HG03460 (cell line): ENCODE data around the gene TACC2.

ENCODE experiments used
- ATAC-seq: cut with Tn5 transposase; IDR thresholded peaks from one replicate; pipeline ENCODE4 v1.9.1; 2021; ENCODE audit not compliant: unreplicated experiment

TACC2 gene

DNA sequence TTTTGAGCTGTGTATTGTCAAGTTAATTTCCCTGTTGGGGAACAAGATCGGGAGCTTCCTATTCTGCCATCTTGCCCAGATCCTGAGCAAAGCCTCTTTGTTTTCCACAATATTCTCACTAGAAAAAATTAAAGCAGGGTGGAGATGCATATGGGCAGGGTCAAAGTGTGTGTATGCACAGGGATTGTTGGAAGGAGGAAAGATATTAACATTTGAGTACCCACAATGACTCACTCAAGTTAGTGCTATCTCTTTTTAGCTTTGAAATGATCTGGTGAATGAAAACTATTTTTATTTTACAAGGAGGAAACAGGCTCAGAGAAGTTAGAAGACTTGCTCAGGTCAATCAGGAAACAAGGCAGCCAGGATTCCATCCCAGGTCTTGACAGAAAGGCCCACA lies 275.5 kb downstream of the TACC2 start:
- ATAC-seq, result no peak

DNA sequence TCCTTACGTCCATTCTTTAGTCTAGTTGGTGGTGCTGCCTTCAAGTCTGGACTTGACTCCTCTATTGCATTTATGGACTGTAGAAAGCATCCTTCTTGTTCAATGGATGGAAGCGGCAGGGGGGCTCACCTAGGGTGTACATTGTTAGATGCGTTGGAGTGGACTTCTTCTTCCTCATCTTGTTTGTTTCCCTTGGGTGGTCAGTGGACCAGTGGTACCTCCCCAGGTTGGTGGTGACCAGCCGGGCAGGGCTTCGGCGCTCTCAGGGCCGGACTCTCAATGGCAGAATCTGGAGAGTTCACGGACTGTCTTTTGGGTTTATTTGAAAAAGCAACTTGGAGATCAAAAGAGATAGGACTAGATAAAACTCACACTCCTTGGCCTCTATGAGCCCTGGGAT lies 276.0 kb downstream of the TACC2 start:
- no peak for ATAC-seq

DNA sequence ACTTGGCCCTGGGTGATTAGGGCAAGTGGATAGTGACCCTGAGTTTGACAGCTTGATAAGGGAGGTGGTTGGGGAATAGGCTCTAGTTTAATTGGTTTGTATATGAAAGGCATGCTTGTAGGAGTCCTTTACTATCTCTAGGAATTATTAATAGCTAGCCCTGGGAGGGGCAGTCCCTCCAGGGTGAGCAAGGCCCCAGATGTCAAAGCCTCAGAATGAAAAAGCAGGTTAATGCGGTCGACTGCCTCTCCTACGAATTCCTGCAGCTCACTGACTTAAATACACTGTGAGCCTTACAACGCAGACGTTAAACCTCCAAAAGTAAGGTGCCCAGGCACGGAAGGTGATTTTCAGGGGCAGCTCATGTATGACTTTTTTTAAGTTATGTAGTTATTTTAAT lies 276.9 kb downstream of the TACC2 start:
- no peak for ATAC-seq

DNA sequence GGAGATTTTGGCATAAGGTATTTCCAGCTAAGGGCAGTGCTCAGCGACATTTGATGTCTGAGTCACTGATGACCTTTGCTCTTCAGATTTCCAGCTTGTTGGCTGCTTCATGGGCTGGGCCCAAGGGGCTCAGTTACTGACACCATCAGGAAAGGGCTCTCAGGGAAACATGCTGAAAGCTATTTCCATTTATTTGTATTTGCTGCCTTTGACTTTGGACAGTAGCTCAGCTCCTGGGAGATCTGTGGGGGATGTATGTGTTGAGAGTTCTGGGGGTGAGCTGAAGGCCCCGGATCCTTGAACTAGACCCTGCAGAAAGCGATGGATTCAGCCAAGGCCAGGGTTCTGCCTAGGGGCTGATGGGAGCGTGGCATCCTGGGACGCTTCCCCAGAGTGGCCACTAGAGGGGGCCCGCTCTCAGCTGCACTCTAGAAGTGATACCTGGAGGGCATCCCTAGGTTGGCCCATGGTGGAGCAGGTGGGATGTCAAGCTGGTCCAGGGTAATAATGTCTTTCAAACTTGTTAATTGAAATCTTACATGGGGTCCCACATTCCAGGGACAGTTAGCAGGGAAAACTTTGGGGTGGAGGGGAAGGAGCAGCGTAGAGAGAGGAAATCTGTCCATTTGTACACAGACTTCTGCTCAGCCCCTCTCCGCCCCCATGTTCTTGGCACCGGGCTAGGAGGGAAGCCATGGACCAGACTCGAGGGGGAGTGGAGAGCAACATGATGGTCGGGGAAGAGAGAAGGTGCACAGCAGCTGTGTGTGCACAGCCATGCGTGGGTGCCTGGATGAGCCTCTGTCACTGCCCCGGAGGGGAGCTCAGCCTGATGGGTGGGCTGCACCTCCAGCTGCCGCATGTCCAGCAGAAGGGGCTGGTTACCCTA lies 279.1 kb downstream of the TACC2 start:
- peak; percentile 90 for ATAC-seq

DNA sequence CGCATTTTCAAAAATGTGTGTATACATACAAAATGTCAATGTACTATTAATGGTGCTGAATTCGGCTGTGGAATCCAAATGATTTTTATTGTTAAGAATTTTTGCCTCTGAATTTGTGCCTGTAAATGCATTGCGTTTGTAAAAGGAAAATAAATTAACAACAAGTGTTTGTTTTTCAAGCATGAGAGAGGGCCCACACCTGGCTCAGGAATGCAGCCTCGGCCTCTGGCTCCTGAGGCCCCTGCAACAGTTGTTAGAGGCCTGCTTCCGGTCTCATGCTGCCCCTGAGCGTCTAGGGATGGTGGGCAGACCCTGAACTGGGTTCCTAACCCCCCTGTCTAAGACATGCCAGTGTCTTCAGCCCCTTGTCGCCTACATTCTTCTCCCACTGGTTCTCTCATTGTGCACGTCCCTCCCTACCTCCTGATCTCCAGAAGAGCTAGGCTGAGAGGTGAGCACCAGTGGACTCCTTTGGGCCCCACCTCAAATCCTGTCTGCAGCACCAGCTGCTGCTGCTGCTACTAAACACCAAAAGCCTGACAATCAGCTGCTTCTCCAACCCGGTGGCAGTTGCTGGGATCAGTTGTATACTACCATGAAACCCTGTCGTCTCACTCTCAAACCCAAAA lies 280.2 kb downstream of the TACC2 start:
- ATAC-seq, result no peak

DNA sequence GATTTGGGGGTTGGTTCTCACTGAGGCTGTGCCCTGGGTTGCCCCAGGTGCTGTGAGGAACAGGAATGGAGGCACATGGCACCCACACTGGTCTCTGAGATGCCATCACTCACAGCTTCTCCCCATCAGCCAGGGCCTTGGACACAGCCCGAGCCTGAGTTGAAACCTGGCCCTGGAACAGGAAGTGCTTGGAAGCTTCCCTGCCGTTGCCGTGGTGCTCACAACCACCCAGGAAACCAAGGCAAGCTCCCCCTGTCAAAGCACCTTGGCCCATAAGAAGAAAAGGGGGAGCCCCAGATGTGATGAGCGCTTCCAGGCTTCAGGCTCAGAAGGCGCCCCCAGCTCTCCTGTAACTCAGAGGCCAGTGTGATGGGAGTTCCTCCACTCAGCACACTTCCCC lies 282.1 kb downstream of the TACC2 start, which contains the start of gene BTBD16:
TSS of gene BTBD16 (plus strand) at position 221 of the 400 bp plus-strand sequence. CDS start 3,786 bp downstream, outside the sequence.
- no peak for ATAC-seq

DNA sequence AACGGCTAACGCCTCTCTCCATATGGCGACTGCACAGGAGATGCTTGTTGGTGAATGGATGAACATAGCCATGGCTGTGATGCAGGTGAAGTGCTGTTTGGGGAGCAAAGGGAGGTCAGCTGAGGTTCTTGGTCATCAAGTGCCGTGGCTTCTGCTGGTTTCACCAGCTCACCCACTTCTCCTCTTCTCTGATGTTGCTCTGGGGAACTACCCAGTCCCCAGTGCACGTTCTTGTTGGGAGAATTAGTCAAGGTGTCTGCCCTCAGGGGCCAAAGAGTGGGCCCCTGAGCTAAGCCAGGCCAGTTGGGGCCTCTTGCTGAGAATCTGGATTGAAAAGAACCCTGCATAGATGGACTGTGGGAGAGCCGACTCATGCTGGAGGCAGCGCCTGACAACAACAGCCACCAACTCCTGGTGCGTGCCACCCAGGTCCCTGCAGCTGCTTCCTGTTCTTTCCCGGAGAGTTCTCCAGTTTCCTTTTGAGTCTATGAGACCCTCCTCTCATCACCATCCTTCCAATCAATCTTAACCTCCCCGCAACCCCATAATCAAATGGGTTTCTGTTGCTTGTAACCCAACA lies 285.1 kb downstream of the TACC2 start:
- no peak for ATAC-seq

DNA sequence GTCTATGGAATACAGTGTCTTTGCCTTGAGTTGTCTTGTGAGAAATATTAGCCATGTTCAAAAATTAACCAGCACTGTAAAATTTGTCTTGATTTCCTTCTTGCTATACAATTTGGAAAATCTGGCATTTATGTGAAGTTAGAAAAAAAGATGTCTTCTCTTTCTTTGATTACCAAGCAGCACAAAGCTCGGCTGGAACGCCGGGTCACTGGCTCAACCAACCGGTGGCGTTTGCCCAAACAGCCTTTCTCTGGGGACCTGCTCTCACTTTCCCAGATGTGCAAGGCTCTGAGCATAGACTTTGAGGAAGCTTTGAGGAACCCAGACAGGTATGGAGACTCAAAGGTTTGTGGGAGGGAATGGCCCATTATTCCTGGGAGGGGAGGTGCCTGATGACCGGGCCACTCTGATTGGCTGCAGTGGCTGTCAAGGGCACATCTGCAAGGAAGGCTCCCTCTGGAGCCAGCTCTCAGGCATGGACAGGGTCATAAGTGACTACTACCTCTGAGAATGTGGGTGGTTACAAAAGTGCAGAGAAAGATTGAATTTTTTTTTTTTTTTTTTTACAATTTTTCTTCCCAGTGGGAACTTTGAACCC lies 287.7 kb downstream of the TACC2 start:
- ATAC-seq, result no peak

DNA sequence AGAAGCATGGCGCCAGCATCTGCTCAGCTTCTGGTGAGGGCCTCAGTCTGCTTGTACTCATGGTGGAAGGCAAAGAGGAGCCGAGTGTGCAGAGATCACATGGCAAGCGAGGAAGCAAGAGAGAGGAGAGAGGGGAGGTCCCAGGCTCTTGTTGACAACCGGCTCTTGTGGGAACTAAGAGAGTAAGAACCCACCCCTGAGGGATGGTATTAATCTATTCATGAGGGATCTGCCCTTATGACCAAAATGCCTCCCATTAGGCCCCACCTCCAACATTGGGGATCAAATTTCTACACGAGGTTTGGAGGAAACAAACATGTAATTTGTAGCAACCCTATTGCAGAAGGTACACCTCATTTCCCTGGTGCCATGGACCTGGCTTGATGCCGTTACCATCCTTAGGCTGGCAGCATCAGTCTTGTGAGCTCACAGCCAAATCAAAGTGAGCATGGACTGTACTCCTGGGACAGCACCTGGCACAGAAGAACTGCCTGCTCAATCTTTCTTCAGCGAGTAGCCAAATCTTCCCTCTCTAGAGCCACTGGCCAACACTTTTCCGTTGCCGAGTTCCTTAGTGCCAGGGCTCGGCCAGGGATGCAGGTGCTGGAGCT lies 288.7 kb downstream of the TACC2 start:
- ATAC-seq, result no peak

DNA sequence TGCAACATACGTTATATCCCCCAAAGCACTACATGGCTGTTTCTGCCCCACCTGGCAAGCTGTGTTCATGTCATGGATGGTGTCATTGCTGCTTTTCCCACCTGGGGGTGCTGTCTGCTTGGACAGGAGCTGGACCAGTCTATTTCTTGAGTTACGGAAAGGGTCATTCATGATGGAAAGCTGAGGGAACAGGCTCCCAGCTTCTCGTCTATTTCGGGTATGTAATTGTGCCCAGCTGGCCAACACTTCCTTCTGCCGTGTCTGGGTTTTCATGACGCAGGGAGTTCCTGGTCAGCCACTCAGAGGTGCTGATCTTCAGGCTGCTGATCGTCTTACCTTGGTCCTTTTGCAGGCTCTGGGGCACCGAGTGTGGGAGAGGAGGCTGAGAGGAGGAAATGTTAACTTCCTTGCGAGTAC lies 290.8 kb downstream of the TACC2 start:
- no peak for ATAC-seq

DNA sequence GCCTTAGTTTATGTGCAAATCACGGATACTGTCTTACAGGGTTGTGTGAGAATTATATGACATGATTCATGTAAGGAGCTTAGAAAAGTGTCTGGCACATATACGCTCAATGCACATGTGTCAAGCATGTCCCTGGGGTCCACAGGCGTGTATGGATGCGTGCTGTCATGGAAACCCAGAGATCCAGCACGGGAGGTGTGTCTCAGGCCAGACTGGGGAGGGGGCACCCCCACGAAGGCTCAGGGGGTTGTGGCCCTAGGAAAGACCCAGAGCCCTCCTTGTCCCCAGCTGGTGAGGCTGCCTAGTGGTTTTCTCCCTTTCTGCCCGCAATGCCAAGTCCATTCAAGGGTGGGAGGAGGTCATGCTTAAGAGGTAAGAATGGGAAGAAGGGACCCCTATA lies 291.2 kb downstream of the TACC2 start:
- no peak for ATAC-seq

DNA sequence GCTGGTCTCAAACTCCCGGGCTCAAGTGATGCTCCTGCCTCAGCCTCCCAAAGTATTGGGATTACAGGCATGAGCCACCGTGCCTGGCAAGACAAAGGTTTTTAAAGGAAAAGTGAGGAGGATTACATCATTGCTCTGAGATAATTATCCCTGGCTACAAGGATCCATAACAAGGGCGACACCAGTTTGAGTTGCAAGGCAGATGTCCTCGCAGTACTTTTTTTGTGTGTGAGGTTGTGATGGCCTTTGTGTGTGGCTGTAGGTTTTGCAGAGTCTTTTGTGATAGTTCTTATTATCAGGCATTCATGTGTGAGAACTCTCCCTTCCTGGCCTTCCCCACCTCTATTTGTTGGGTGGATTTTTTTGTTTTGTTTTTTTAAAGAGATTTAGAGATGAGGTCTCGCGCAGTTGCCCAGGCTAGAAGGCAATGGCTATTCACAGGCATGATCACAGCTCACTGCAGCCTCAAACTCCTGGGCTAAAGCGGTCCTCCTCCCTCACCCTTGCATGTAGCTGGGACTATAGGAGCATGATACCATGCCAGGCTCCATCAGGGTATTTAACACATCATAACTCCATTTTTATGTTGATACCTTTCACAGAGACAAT lies 292.2 kb downstream of the TACC2 start:
- ATAC-seq, result no peak

DNA sequence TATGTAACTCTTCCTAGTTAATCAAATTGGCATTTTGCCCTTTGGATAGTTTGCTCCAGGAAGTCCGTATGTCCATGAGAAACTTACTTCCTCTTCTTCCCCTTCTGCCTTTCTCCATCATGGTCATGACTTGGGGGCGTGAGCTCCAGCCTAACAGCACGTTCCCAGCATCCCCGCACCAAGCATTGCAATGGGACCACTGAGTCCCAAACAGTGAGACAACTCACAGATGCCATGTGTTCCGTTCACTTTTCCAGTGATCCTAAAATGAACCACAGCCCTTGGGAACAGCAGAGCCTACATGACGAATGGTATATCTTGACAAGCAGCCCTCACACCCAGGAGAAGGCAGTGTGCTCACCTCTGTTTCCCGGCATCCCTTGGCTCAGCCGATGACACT lies 292.8 kb downstream of the TACC2 start:
- no peak for ATAC-seq

DNA sequence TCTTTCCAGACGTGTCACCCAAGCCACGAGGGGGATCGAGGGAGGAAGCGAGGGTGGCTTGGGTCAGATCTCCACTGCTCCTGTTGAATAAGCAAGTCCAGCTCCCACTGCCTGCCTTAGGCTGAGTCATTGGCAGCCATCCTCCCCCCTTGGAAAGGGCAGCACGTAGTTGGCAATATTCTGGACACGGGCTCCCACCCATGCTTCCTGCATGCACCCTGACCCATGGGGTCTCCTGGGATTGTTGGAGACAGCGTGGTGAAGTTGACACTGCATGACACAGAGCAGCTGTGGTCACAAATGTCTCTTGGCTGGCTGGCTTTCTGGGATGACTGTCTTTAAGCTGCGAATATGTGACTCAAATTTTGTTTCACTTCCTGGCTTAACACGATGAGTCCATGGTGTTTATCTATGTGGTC lies 293.3 kb downstream of the TACC2 start:
- no peak for ATAC-seq

DNA sequence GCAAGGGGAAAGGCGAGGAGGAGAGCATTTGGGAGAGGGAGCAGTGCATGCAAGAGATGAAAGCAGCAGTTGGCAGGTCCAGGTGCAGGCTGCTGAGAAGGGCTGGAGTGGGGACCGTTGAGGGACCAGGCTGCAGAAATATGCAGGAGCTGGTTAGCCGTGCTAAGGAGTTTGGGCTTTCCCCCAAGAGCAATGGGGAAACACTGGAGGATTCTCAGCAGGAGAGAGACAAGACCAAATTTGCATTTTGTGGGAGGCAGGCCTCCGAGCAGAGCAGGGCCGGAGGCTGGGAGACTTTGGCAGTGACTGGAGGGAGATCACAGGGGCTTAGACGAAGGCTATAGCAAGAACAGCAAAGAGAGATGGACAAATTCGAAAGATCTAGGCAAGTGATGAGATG lies 293.9 kb downstream of the TACC2 start:
- no peak for ATAC-seq

DNA sequence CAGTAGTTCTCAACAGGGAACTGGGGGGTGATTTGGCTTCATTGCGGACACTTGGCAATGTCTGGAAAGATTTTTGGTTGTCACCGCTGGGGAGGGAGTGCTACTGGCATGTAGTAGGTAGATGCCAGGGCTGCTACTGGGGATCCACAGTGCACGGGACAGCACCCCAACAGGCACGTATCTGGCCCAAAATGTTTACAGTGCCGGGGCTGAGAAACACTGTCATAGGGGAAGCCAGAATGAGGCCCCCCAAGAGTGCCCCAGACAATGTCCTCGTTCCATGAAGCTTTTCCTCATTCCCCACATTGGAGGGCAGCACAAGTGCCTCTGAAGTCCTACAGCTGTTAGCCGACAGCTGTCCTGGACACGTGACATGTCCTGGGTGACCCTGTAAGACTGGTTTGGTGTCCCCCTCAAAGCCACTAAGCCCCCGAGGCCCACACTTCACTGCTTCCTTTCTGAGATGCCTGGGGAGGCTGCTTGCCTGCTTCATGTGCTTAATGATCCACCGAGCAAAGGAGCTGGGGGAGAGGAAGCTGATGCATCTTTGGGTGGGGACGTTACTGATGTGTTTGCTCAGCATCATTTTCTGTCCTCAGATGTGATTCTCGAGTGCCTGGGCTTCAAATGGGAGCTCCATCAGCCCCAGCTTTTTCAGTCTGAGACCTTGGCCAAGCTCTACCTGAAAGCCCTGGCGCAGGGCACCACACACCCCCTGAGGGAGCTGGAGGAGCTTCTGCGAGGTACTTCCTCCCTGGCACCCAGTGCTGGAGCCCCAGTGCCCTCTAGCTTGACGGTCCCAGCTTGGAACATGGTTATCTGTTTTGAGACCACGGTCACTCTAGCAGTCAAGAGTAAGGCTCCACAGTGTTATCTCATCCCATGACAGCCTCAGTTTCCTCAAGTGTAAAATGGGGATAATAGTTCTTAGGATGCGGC lies 296.8 kb downstream of the TACC2 start:
- no peak for ATAC-seq

DNA sequence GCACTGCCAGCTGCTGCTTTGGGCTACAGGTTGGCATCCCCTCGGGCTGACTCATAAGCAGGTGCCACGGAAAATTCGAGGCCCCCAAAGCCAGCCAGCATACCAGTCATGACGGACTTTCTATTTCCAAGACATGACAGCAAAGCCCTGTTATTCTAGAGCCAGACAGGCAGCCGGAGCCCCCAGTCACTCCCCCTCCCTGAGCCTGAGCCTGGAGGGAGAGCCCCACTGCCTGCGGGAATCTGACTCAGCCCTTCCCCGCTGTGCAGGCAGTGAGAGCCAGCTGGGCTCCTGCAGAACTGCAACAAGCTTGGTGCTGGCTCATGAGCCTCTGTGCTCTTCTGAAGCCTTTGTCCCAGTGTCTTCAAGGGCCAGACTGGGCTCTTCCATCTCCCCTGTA lies 297.9 kb downstream of the TACC2 start:
- no peak for ATAC-seq

DNA sequence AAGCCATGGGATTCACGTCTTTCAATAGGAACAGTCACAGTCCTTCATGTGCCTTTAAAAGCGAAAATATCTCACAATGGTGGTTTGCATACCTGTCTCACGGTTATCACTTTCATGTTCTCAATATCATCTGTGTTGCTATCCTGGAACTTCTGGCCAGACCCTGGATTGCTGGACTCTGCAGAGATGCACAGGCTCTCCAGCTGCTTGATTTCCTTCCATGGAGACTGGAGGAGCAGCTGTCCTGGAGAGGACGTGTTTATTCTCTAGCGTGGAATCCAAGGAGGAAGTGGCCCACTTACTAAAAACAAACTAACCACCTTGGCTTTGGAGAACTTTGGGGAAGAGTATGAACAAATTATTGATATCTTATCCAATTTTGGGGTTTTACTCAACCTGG lies 298.6 kb downstream of the TACC2 start:
- no peak for ATAC-seq

DNA sequence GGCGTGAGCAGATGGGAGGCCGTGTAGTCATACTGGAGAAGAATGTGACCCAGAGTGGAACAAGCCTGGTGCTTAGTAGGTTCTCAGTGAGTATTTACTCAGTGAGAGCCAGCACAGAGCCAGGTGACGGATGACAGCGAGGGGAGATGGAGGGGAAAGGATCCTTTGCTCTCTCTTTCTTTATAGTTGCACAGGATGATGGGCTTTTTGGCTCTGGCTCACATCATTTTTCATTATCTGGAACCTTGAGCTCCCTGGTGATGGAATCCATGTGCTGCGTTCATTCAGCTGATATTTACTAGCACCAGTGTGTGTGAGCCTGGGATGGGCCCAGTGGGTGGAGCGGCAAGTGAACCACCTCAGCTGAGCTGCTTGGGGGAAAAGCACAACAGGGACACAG lies 299.3 kb downstream of the TACC2 start:
- ATAC-seq, result no peak

DNA sequence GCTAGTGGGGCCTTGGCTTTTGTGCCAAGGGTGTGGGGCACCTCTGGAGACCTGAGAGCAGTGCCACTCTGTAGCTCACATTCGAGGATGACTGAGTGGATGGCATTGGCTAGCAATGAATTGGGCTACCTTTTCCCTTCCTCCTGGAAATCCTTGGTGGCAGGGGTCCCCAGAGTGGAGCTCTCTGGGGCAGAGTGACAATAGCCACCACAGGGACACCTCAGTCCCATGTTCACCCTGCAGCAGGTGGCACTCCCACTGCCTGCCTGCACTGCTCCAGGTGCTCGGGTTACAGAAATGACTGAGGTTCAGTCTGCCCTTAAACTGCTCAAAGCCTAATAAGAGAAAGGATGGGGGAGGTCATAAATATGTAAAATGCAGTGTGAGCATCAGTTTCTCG lies 300.0 kb downstream of the TACC2 start:
- no peak for ATAC-seq
